Gastroesophageal sphincter (tissue), 3 donors: ENCODE measurements around the gene GOSR2.

Experiments
- CTCF ChIP-seq, 4 experiments: fragments of 200-600 bp in 2 of 4; fragments of 450-650 bp in 2 of 4; sonication (generic) in 1 of 4; IDR thresholded peaks; one replicate each; pipeline ENCODE4 v1.5.1; 2017 to 2019; ENCODE audit warnings: antibody characterized with exemption in 4 of 4, mild to moderate bottlenecking in 2 of 4, moderate library complexity in 2 of 4
- POLR2A ChIP-seq, 2 donors: fragments of 450-650 bp; IDR thresholded peaks; one replicate each; pipeline ENCODE4 v1.6.1; 2017; ENCODE audit warnings: antibody characterized with exemption in 2 of 2, mild to moderate bottlenecking in 2 of 2, moderate library complexity in 1 of 2
- POLR2AphosphoS5 ChIP-seq: sonication (generic); formaldehyde crosslinking; IDR thresholded peaks from one replicate; pipeline ENCODE4 v1.6.1; 2017; ENCODE audit warnings: antibody characterized with exemption

- TF ChIP-seq CTCF (IDR thresholded peaks at IDR 0.05) = no peak
- TF ChIP-seq POLR2AphosphoS5 = no peak
- TF ChIP-seq POLR2A (IDR thresholded peaks at IDR 0.05) = no peak
These were observed 18.9 kb upstream of the GOSR2 start for GRCh38 chr17:46903762-46904672.
